Stimulated activated CD4-positive, alpha-beta T cell treated with anti-CD3 and anti-CD28 coated beads, TNF-alpha, amount 100 ng/mL, for 48 hours (primary cell): ENCODE data around the gene CSMD2.

Experiments used
- DNase-seq, 3 donors: peaks; one replicate each; pipeline ENCODE4 v3.0.0-alpha.2; 2020; ENCODE audit warnings: low read depth in 3 of 3

CSMD2 gene

DNA sequence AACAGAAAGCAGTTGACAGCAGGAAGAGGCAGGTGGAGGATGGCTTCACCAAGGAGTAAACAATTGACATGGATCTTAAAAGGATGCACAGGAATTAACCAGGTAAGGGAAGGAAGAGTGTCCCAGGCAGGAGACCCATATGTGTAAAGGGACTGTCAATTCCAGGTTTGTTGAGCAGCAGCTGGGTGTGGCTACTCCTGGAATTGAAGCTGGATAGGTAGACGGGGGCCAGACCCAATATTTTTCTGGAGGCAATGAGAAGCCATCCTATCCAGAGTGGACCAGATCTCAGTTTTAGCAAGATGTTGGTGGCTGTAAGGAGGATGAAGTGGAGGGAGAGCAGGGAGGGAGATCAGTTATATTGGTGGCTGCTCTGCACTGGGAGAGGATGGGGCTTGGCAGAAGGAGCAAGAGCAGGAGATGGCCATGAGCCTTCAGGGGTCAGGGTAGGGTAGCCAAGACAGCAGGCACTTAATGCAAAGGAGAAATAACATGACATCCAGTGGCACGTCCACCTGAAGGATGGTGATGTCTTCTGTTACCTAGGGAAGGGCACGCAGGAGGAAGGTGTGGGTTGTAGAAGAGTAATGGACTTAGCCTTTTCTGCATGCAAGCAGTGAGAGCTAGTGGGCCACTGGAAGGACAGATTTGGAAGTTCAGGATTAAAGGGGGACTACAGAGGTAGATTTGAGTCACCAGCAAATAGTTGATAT, 447.9 kb downstream of the CSMD2 start:
- no peak for DNase-seq

- DNase-seq = no peak
These were observed 449.7 kb downstream of the CSMD2 start for GRCh38 chr1:33715195-33715811.

- no peak for DNase-seq
These were observed 450.6 kb downstream of the CSMD2 start for GRCh38 chr1:33714421-33714820.

- no peak for DNase-seq
These were observed 451.8 kb downstream of the CSMD2 start for GRCh38 chr1:33713058-33713877.

DNA sequence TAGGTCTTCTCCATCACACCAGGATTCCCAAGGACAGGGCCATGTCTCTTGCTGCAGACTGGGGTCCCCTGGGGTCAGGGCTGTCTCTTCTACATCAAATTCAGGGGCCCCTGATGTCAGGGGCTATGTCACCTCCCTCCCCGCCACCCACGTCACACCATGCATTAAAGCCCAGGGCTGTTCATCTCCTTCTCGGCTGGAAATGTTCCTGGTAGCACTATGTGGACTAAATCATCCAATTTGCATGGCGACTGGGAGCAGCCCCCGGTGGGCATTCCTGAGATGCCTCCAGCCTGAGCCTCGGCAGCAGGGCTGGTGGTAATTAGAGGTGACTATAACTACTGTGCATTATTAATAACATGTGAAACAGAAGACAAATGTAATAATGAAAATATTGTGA, 452.8 kb downstream of the CSMD2 start:
- DNase-seq = no peak

DNA sequence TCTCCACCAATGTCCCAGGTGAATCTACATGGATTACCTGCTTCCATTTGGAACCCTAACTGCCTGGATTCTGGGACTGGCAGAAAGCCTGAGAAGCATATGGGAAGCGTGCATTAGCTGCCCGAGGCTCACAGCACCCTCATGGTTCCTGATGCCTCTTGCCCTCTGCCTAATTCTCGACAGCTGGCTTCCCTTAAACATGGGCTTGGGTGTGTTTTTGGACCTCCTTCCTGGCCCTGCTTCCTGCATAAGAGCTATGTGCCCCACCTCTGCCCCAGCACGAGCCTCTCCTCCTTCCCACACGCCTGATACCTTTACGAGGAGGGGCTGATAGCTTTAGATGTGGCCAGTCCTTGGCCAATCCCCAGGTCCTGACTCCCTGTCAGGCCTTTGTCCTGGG, 453.5 kb downstream of the CSMD2 start:
- no peak for DNase-seq

- DNase-seq = no peak
These were observed 454.1 kb downstream of the CSMD2 start for GRCh38 chr1:33710967-33711366.

DNA sequence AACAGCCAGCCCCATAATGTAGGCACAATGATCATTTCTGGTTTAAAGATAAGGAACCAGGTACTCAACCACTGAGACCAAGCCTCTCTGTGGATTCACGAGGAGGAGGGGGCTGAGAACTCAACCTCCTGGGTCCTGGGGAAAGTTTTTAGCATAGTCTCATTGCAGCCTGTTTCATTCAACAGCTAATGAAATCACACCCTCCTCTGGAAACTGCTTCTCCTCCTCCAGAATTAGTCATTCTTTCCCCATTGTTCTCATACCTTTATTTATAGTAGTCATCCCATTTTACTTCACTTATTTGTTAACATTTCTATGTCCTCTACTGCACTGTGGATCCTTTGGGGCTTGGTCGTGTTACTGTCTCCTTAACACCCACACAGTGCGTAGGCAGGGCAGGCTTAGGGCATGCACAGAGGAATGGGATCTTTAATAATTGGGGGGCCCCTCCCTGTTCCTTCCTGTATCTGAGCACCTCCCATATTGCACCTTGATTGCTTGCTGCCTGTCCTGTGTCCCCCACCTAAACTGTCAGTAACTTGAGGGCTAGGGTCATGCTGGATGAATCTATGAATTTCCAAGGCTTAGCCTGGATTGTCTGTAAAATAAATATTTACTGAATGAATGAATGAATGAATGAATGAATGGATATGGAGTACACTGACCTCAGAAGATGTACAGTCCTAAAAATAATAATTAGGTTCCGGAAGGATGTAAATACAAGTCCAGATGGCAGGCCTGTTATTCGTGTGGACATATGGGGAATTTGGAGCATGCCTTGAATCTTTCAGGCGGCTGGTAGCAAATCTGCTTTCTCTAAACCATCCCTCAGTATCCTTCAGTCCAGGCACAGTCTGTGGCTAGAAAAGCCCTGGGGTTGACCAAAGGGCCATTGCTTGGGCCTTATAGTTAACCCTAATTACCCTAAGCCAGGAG, 455.0 kb downstream of the CSMD2 start:
- no peak for DNase-seq

DNA sequence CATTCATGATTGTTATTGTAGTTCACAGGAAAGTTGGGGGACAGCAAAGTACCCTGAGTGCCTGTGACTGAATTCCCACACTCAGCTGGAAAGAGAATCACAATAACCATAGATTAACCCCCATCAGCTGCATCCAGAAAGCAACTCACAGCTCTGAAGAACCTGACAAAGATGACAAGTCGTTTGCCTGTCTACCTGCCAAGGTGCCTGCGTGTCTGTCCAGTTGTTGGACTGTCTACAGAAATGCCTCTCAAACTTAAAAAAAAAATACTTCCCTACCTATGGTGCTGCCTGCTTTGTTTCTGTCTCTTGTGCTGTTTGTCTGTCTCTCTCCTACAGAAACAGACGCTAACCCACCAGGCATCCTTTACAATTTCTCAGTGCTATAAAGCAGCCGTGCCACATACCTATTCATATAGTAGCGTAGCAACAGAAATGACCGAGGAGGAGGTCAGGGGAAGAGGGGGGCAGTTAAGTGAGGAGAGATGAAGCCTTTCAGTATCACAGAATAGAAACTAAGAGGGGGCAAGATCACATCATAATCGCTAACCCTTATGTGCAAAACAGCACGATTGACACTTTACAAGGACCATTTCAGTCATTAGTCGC, 455.8 kb downstream of the CSMD2 start:
- DNase-seq = no peak

DNA sequence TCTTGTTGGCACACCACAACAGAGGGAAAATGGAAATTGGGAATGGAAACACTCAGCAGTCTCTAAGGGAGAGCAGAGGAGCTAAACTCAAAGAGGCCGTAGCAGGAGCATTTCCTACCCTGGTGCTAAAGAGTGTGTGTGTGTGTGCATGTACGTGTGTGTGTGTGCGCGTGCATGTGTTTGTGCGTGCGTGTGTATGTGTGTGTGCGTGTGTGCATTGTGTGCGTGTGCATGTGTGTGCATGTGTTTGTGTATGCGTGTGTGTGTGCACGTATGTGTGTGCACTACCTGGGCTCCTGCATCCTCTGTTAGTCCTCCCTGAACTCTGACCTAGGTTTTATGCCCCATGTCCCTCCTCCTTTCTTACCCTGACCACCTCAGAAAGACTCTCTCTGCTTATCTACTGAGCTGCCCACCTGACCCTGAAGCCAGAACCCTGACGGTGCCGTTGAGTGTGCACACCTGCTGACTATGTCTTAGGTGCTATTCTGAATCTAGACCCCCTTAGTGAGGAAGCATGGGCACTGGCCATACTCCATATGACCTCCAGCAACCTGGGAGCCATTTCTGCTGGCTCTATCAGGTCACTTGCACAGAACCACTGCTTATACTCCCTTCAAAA, 458.3 kb downstream of the CSMD2 start:
- no peak for DNase-seq

DNA sequence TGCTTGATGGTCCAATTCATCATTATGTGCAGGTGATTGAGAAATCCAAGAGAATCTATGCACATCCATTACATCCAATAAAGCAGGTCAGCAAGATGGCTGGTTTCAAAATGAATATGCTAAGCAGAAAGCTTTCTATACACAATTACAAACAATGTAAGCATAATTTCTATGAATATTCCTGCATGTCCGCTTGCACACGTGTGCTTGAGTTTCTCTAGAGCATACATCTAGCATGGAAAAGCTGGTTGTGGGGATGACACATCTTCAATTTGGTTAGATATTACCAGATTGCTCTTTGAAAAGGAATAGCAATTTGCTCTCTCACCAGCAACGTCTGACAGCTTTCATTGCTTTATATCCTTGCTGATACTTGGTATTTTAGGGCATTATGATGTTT, 461.6 kb downstream of the CSMD2 start:
- no peak for DNase-seq

GRCh38 chr1:33698361-33699035, 466.5 kb downstream of the CSMD2 start:
- DNase-seq = no peak

DNA sequence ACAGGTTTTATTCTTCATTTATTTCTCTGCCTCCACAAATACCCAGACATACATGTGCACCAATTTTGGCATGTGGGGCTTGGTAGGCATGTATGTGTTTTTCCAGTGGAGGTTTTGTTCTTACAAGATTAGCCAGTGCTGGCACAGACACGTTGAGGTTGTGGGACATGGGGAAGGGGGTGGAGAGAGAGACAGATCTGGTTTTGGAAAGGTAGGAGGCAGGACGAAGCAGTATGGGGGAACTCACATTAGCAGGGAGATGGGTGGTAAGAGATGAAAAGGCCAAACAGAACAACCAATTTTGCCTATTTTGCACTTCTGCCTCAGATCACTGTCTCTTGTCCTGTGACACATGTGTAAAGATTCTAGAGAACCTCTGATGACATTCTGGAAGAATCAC, 467.2 kb downstream of the CSMD2 start:
- no peak for DNase-seq

- no peak for DNase-seq
These were observed 468.1 kb downstream of the CSMD2 start for GRCh38 chr1:33696962-33697361.

DNA sequence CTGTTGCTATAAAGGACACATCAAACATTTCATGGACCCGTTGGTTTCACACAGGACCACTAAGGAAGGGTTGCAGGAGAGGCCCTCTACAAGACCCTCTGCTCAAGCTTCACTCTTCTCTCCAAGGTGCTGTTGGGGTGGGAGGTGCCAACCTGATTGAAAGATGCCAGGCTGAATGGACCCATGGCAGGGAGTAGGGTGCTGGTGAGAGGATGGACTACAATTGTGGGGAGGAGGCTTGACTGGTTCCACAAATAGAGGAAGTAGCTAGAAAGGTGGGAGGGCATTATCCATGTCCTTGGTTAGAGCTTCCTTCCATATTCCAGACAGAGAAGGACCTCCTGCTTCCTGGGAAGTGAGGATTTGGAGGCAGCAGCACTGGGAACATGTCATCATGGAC, 468.7 kb downstream of the CSMD2 start:
- no peak for DNase-seq

- DNase-seq = no peak
These were observed 472.5 kb downstream of the CSMD2 start for GRCh38 chr1:33692206-33693188.

DNA sequence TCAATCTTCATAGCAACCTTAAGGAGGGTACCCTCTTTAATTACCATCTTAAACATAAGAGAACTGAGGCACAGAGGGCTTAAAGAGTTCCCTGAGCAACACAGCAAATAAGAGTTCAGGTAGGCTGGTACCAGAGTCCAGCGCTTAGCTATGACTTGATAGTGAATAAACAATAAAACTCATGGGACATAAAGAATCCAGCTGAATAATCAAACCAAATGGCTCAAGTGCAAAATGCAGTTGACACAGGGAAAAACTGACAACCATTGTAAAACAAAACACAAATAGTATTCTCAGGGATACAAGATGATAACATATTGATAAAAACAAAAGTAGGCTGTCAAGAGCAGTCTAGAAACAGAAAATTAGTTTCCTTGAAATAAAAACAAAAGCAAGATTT, 478.0 kb downstream of the CSMD2 start:
- no peak for DNase-seq

- DNase-seq = no peak
These were observed 478.5 kb downstream of the CSMD2 start for GRCh38 chr1:33686551-33686950.

- no peak for DNase-seq
These were observed 479.8 kb downstream of the CSMD2 start for GRCh38 chr1:33685256-33685655.
